HG03039 (cell line): ENCODE data around the gene RAET1L.
"Not testable (repeated sequence)": the region's sequence is repeated elsewhere in the genome, so short reads cannot be mapped to it uniquely, and the experiment has no call there.

Experiments used
- ATAC-seq: cut with Tn5 transposase; IDR thresholded peaks from one replicate; pipeline ENCODE4 v1.9.1; 2021; ENCODE audit warnings: mild to moderate bottlenecking, moderate library complexity; ENCODE audit not compliant: unreplicated experiment

The RAET1L gene, protein sequence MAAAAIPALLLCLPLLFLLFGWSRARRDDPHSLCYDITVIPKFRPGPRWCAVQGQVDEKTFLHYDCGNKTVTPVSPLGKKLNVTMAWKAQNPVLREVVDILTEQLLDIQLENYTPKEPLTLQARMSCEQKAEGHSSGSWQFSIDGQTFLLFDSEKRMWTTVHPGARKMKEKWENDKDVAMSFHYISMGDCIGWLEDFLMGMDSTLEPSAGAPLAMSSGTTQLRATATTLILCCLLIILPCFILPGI

DNA sequence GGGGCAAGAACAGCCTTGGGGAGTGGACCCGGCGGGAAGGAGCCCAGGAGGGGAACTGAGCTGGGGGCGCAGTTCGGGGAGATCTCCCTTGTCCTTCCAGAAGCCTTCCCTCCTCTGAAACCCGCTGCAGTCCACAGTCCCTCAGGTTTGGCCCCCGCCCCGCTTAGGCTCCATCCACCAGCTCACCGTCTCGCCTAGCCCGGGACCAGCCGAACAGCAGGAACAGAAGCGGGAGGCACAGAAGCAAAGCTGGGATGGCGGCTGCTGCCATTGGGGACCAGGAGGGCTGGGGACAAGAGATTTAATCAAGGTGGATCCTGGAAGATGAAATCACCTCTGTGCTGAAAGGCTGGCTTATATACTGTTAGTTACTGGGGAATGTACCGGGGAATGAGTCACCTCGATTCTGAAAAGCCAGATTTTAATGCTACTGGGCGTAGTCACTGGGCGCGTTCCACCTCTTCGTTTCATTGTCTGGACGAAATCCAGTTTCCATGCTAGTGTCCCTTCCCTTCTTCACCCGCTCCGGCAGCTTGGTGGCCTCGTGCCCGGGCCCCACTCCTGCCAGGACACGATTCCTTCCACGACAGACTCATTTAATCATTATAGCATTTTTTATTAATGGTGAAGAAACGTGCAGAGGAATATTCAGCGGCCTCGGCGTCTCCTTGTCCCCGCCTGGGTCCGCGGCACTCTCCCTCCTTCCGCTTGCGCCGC is at the start of gene RAET1L:
Gene RAET1L (minus strand): TSS at position 332 of the 717 bp plus-strand sequence. CDS start 61 bp downstream, at position 271.
- no peak for ATAC-seq

DNA sequence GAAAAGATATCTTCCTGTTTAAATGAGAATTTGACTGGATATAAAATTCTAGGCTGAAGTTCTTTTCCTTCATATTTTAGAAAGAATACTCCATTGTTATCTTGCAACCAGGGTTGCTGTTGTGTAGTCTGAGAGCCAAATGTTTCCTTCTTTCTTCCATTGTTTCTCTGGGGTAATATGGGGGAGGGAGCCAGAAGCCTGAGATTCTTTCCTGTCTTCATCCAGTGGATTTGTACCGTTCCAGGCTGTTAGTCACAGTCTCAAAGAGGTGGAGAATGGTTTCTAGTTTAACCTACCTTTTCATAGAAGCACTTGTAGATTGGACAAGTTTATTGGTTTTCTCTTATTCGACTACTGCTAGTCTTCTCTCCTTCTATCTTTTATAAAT is 49.7 kb upstream of the RAET1L start:
- no peak for ATAC-seq

DNA sequence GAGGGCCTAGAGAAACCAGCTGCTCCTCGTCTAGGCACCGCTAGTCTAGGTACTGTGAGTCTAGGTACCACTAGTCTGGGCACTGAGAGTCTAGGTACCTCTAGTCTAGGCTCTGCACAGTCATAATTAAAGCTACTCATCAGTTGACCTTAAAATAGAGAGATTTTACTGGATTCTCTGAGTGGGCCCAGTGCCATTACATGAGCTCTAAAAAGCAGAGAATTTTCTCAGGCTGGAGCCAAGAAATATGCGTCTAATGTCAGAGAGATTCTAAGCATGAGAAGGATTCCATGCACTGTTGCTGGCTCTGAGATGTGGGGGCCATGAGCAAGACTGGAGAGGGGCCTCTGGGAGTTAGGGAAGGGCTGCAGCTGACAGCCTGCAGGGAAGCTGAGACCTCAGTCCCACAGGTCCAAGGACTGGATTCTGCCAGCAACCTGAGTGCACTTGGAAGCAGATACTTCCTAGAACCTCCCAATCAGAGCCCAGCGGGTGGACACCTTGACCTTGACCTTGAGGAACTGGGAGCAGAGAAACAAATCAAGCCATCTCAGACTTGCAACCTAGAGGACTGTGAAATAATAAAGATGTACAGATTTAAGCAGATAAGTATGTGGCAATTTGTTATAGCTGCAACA is 49.2 kb upstream of the RAET1L start:
- not testable (repeated sequence) for ATAC-seq

DNA sequence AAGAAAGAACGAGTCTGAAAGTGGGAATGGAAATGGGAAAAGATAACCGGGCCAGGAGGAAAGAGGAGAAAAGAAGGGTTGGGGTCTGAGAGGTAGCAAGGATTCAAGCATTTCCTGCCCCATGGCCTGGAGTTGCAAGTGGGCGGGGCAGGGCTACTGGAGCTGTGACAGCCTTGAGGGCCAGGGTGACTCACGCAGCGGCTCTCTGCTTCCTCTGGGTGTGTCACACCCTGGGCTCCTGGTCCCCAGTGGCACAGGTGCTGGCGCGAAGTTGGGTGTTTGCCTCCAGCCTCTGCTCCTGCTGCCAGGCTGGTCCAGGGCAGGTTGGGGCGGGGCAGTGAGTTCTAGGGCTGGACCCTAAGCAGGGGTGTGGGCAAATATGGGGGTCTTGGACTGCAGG is 46.9 kb upstream of the RAET1L start:
- ATAC-seq: no peak

DNA sequence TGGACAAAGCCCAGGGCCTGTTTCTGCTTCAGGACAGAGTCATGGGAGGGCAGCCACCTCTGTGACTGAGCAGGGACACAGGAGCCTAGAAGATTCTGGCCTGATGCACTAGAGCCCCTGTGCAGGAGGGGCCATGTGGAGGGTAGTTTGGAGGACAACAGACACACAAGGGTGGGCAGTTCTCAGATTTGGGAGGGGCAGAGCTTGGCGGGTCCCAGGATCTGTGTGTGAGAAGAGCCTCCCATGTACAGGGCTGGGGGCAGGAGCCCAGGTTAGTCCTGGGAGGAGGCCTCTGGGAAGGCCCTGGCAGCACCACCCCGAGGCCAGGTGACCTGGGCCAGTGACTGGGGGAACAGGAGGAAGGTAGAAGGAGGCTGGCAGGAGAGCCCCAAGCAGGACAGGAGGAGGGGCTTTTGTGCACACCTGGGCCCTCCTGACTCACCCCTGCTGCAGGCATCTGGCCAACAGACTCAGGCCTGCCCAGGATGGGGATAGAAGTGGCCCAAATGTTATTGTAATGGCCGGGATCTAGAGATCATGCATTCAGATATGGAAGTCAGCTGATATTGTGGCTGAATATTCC is 45.0 kb upstream of the RAET1L start:
- ATAC-seq: no peak

DNA sequence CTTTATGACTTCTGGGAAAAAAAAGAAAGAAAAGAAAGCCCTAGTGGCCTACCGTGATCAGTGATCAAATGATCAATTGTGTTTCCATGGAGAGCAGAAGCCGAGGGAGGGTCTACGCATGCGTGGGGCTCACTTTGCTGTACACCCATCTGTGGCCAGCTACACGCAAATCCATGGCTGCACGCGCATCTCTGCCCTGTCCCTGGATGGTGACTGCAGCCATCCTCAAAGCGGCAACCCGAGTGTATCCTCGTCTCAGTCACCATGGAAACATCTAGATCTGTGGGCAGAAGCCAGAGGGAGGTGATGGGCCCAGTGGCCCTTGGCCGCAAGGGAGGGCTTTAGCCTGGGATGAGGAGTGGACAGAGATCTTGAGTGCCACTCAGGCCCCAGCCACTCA is 44.4 kb upstream of the RAET1L start:
- ATAC-seq: no peak

DNA sequence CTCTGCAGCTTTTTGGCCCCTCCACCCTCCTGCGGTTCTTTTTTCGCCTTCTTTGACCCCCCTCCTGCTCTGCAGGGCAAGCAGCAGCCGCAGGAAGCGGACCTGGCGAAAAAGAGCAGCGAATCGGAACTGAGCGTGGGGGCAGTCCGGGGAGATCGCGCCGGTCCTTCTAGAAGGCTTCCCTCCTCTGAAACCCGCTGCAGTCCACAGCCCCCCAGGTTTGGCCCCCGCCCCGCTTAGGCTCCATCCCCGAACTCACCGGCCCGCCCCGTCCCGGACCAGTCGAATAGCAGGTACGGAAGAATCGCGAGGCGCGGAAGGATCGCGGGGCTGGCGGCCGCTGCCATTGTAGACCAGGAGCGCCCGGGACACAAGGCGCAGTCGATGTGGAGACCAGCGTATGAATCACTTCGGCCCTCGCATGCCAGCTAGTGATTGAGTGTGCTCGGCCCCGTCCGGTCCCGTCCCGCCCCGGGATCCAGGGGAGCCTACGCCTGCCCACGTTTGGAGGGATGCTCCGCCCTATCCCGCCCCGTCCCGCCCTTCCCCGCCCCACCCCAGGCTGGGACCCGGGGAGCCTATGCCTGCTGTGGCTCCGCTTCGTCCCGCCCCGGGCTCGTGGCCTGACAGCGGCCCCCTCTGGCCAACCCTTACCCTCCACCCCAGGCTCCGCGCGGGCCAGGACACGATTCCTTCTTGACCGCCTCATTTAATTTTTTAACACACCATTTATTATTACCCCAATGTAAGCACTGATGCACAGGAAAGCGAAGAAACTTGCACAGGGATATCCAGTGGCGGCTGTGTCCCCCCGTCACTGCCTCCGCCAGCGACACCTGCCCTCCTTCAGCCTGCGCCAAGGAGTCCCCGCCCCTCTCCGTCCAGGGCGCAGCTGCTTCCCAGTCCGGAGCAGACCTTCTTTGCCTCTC is 43.7 kb upstream of the RAET1L start, which contains the start of gene ULBP3:
Gene ULBP3 (minus strand): TSS at position 402 of the 929 bp plus-strand sequence. CDS start 55 bp downstream, at position 347.
- ATAC-seq: peak; percentile 60

DNA sequence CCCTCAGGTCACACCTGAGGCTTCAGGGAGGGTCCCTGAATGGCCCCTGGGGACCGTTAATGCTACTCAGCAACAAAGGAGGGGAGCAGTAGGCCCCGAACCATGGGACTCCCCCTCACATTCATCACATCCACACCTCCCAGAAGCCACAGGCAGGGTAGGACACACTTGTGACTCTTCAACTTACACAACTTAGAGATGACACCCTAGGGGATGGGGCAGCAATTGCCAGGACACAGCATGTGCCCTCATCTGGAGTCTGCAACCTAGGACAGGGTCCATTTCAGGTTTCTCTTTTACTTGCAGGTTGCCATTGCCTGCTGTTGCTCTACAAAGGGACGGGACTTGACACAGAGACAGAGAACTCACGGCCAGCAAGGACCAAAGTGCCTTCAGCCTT is 42.8 kb upstream of the RAET1L start:
- ATAC-seq: no peak

DNA sequence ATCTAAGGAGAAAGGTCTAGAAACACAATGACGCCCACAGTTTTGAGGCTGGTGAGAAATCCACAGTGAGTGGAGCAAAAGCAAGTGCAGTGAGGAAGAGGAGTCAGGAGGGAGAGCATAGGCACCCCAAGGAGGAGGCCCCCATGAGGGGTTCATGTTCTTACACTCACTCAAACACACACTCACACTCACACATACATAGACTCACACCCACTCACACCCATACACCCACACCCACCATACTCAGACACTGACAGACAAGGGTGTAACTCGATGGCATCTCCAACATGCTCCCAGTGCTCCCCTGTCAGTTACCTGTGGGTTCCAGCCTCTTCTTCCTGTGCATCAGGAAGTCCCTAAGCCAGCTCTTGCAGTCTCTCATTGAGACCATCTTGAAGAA is 39.8 kb upstream of the RAET1L start:
- no peak for ATAC-seq

DNA sequence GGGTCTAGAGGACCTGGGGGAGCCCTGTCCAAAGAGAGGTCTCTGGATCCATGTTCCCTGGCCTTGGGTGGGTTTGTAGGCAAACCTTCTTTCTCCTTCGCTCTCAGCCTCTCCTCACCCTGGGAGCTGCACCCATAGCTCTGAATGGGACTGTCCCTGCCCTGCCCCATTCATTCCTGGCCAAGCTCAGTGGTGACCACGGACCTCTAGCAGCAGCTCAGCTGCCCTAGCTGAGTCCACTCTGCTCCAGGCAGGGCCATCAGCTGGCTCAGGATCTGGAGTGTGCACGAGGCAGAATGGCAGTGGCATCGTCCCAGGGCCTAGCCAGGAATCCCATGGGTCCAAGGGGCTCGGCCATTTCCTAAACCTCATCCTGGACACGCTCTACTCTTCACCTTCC is 38.3 kb upstream of the RAET1L start:
- ATAC-seq: no peak

DNA sequence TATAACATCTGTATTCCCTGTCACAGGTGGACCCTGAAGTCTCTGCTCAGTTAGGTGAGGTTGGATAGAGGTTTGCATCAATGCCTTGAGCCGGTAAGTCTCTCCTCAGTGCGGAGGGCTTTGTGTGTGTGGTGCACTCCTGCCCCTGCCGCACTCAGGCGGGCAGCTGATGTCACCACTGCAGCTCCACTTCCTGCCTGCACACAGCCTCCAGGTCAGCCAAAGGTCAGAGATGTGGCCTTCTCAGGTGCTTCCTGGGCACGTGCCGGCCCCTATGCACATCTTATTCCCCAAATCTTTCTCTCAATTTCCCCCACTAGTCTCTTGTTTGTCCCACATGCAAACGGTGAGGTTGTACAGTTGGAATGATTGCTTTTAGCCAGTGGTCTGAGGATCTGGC is 34.6 kb upstream of the RAET1L start:
- ATAC-seq: not testable (repeated sequence)

DNA sequence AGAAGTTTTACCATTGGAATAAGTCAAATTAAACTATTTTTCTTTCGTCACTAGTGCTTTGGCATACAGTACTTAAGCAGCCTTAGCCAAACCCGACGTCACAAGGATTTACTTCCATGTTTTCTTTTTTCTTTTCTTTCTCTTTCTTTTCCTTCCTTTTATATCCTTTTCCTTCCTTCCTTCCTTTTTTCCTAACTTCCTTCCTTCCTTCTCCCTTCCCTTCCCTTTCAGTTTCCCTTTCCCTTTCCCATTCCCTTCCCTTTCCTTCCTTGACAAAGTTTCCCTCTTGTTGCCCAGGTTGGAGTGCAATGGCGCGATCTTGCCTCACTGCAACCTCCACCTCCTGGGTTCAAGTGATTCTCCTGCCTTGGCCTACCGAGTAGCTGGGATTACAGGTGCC is 33.7 kb upstream of the RAET1L start:
- ATAC-seq: no peak

DNA sequence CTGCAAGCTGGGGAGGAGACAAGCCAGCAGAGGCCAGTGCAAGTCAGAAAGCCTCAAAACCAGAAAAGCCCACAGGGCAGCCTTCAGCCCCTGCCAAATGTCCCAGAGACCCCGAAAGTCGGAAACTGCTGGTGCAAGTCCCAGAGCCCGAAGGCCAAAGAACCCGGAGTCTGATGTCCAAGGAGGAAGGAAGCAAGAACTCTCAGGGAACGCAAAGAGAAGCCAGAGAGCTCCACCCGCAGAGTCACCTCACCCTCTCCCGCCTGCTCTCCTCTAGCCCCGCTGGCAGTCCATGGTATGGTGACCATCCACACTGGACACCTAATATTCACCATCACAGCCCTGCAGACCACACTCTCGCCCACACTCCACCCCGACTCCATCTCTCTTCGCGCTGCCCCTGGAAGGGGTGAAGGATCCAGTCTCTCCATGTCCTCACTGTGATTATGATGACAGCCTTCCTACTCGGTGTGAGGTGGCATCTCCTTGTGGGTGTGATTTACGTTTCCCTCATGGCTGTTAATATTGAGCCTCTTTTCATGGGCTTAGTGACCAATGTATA is 33.0 kb upstream of the RAET1L start:
- no peak for ATAC-seq

DNA sequence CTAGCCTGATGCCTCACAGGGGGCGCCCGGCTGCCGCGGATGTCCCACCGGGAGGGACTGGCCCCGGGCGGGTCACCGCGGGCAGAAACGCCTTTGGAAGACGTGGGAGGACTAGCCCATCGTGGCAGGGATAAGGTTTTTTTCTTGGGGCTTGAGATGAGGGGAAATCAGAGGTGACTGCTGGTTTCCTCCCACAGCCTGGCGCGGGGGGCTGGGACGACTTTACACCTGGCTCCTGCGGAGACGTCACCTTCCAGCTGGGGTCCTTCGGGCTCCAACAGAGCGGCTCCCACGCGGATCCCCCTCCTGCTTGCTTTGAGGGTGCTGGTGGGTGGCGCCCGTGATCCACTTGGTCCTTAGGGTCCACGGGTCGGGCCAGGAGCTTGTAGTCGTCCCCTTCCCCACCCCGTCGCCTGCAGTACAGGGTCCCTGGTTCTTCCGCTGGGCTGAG is 32.2 kb upstream of the RAET1L start:
- no peak for ATAC-seq

DNA sequence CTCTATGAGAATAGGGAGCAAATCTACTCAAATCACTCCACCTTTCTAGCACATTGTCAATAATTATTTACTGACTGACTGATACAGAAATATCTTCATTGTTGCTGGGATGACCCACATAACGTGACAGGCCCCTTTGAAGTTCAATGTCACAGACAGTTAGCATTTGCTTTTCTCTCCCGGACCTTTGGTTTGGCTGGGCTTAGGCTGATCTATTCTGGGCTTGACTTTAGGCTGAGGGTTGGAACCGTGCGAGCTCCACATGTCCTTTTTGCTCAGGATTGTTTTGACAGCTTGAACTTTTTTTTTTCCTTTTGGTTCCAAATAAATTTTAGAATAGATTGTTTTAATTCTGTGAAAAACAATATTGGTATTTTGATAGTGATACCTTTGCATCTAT is 31.6 kb upstream of the RAET1L start:
- no peak for ATAC-seq

DNA sequence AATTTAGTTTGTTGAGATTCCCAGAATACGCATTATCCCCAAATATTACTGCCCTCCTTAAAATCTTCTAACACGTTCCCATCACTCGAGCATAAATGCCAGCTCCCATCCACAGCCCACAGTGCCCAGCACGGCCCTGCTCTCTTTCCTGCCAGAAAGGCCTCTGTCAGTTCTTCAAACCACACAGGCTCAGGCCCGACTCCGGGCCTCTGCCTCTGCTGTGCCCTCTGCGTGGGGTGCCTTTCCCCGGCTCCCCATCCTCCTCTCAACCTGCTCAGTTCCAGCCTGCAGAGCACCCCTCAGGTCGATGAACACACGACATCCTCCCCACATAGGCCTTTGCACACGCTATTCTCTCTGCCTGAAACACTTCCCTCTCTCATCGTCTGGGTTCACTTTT is 30.8 kb upstream of the RAET1L start:
- ATAC-seq: no peak

DNA sequence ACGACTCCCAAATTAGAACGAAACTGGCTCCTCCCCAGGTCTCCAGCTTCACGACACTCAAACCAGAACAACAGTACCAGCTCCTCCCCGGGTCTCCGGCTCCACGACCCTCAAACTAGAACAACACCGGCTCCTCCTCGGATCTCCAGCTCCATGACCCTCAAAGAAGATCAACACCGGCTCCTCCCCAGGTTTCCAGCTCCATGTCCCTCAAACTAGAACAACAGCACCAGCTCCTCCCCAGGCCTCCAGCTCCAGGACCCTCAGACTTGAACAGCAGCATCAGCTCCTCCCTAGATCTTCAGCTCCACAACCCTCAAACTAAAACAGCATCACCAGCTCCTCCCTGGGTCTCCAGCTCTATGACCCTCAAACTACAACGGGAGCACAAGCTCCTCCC is 29.8 kb upstream of the RAET1L start:
- ATAC-seq: no peak

DNA sequence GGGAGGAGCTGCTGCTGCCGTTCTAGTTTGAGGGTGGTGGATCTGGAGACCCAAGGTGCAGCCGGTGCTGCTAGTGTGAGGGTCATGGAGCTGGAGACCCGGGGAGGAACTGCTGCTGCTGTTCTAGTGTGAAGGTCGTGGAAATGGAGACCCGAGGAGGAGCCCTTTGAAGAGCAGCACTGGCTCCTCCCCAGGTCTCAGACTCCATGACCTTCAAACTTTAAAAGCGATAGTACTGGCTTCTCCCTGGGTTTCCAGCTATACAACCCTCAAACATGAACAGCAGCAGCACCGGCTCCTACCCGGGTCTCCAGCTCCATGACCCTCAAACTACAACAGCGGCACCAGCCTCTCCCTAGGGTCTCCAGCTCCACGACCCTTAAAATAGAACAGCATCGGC is 28.1 kb upstream of the RAET1L start:
- no peak for ATAC-seq

DNA sequence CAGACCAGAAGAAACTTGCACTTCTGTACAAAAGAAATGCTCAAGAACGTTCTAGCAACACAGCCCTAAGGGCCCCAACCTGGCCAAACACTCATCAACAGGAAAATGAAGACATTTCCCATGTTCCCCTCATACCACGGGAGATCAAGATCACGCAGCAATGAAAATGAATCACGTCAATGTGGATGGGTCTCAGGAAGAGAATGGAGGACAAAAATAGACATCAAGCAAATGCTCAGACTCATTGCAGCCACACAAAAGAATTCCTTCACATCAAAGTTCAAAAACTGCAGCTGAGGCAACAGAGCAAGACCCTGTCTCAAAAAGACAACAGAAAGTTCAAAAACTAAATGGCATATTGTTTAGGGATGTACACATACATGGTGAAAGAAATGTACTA is 25.5 kb upstream of the RAET1L start:
- no peak for ATAC-seq

DNA sequence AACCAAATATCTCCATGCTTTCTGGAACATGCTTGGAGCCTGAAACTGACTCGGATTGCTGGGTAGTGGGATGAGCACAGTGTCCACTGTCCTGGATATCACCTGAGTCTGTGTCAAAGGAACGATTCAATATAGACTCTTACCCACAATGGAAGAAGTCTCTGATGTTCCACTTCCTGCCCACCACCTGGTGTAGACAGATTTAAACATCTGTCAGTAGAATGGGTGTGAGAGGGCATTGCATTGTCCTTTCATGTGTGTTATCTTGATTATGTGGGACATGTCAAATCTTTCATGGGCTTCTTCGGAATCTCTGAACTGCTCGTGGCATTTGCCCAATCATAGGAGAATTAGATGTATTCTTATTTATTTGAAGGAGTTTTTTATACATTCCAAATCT is 22.8 kb upstream of the RAET1L start:
- no peak for ATAC-seq
